ENCODE data around the gene DGKE.

DNA sequence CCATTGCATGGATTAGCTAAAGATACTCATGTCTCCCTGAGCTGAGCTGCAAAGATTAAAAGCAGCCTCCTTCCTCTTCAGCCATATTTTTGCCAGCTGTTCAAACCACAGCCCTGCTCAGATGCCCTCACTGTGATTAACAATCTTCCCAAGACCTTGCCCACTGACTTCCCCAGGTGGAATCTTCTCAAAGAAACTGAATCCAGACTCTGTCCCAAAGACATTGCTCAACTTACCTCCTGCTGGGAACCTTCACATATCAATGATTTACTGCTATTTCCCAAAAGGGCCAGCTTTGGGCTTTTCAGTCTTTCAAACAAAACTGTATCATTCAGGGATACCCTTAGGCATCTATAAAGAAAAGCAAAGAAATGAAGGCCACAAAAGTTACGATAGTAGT is 9.4 kb upstream of the DGKE start:
- TF ChIP-seq, protein P1, sequence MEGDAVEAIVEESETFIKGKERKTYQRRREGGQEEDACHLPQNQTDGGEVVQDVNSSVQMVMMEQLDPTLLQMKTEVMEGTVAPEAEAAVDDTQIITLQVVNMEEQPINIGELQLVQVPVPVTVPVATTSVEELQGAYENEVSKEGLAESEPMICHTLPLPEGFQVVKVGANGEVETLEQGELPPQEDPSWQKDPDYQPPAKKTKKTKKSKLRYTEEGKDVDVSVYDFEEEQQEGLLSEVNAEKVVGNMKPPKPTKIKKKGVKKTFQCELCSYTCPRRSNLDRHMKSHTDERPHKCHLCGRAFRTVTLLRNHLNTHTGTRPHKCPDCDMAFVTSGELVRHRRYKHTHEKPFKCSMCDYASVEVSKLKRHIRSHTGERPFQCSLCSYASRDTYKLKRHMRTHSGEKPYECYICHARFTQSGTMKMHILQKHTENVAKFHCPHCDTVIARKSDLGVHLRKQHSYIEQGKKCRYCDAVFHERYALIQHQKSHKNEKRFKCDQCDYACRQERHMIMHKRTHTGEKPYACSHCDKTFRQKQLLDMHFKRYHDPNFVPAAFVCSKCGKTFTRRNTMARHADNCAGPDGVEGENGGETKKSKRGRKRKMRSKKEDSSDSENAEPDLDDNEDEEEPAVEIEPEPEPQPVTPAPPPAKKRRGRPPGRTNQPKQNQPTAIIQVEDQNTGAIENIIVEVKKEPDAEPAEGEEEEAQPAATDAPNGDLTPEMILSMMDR (IDR thresholded peaks at IDR 0.05): no peak
- no peak for TF ChIP-seq POLR2A (IDR thresholded peaks at IDR 0.05)
